GM23338 (cell line): ENCODE results near the gene PPM1E. TPM values are rescaled to one million over a fixed set of nuclear protein-coding genes. Genes with fewer than 3 reads are reported as not detected.

Source experiments
- ATAC-seq: fragments of 200-7000 bp; cut with Tn5 transposase; 3 replicates; pipeline ENCODE4 v1.9.1; 2020
- DNase-seq: peaks from one replicate; pipeline ENCODE4 v3.0.0-alpha.2; 2015; ENCODE audit warnings: low spot score
- H2AFZ ChIP-seq: fragments of 200-600 bp; sonication (generic); 2 replicates; pipeline ENCODE4 v1.8.0; 2016; ENCODE audit warnings: antibody characterized with exemption, mild to moderate bottlenecking, moderate library complexity
- H3F3A ChIP-seq: fragments of 200-600 bp; sonication (generic); replicated peaks from 2 replicates; pipeline ENCODE4 v1.8.0; 2017; ENCODE audit warnings: antibody characterized with exemption, mixed run types, low read depth
- H3K27ac ChIP-seq: fragments of 200-600 bp; sonication (generic); 2 replicates; pipeline ENCODE4 v1.6.1; 2016; ENCODE audit warnings: low read depth
- H3K27me3 ChIP-seq: fragments of 200-600 bp; sonication (generic); 2 replicates; pipeline ENCODE4 v1.8.0; 2016; ENCODE audit warnings: mild to moderate bottlenecking, mixed run types, moderate library complexity; ENCODE audit not compliant: insufficient read depth
- H3K36me3 ChIP-seq: fragments of 200-600 bp; sonication (generic); 2 replicates; pipeline ENCODE4 v1.8.0; 2016; ENCODE audit warnings: mild to moderate bottlenecking; ENCODE audit not compliant: insufficient read depth
- H3K4me1 ChIP-seq: fragments of 200-600 bp; sonication (generic); 2 replicates; pipeline ENCODE4 v1.8.0; 2016; ENCODE audit warnings: mild to moderate bottlenecking, moderate library complexity; ENCODE audit not compliant: insufficient read depth
- H3K4me2 ChIP-seq: fragments of 200-600 bp; sonication (generic); 2 replicates; pipeline ENCODE4 v1.7.1; 2017; ENCODE audit warnings: mixed run types
- H3K4me3 ChIP-seq: fragments of 200-600 bp; sonication (generic); 2 replicates; pipeline ENCODE4 v1.6.1; 2016; ENCODE audit warnings: mixed run types
- H3K79me2 ChIP-seq: fragments of 200-600 bp; sonication (generic); replicated peaks from 2 replicates; pipeline ENCODE4 v1.8.0; 2017; ENCODE audit warnings: mild to moderate bottlenecking; ENCODE audit not compliant: insufficient read depth
- H3K9me2 ChIP-seq: fragments of 200-600 bp; sonication (generic); 2 replicates; pipeline ENCODE4 v1.8.0; 2017; ENCODE audit not compliant: insufficient read depth
- H4K20me1 ChIP-seq: fragments of 200-600 bp; sonication (generic); replicated peaks from 2 replicates; pipeline ENCODE4 v1.8.0; 2017; ENCODE audit warnings: mild to moderate bottlenecking; ENCODE audit not compliant: insufficient read depth
- H3K27ac Mint-ChIP-seq: 2 replicates; pipeline ENCODE4 v1.8.0; 2020; ENCODE audit warnings: inconsistent platforms, mild to moderate bottlenecking, moderate library complexity, mixed read lengths
- H3K27me3 Mint-ChIP-seq: 3 replicates; pipeline ENCODE4 v1.8.0; 2022; ENCODE audit warnings: low read depth, mild to moderate bottlenecking, moderate library complexity, mixed read lengths, inconsistent platforms; ENCODE audit not compliant: insufficient read depth, poor library complexity
- H3K36me3 Mint-ChIP-seq: 3 replicates; pipeline ENCODE4 v1.8.0; 2021; ENCODE audit warnings: low read depth, mild to moderate bottlenecking, inconsistent platforms, moderate library complexity, mixed read lengths
- H3K4me1 Mint-ChIP-seq: 3 replicates; pipeline ENCODE4 v1.8.0; 2020; ENCODE audit warnings: mild to moderate bottlenecking, inconsistent platforms, mixed read lengths
- H3K4me3 Mint-ChIP-seq: 3 replicates; pipeline ENCODE4 v1.8.0; 2021; ENCODE audit warnings: moderate library complexity, mild to moderate bottlenecking, inconsistent platforms, mixed read lengths
- H3K9me3 Mint-ChIP-seq: 3 replicates; pipeline ENCODE4 v1.8.0; 2020; ENCODE audit warnings: moderate library complexity, mild to moderate bottlenecking, inconsistent platforms, mixed read lengths
- CREB1 ChIP-seq: fragments of 250-450 bp; sonication (Bioruptor Pico); IDR thresholded peaks from 2 replicates; pipeline ENCODE4 v1.5.0; 2020; ENCODE audit warnings: low read depth, mild to moderate bottlenecking, moderate library complexity
- EZH2 ChIP-seq: fragments of 200-600 bp; sonication (generic); IDR thresholded peaks from one replicate; pipeline ENCODE4 v1.8.0; 2017; ENCODE audit warnings: antibody characterized with exemption, mild to moderate bottlenecking, low read depth; ENCODE audit not compliant: unreplicated experiment
- EZH2phosphoT487 ChIP-seq: fragments of 200-600 bp; sonication (generic); IDR thresholded peaks from one replicate; pipeline ENCODE4 v1.8.1; 2018; ENCODE audit warnings: antibody characterized with exemption; ENCODE audit not compliant: unreplicated experiment
- JUNB ChIP-seq: IDR thresholded peaks from one replicate; pipeline ENCODE4 v1.6.1; 2016; ENCODE audit warnings: antibody characterized with exemption; ENCODE audit not compliant: unreplicated experiment
- NANOG ChIP-seq: IDR thresholded peaks from 2 replicates; pipeline ENCODE4 v1.6.1; 2016; ENCODE audit warnings: antibody characterized with exemption, borderline replicate concordance
- POLR2AphosphoS5 ChIP-seq: IDR thresholded peaks from 2 replicates; pipeline ENCODE4 v1.6.1; 2016; ENCODE audit warnings: antibody characterized with exemption, low read depth
- STAT1 ChIP-seq: IDR thresholded peaks from one replicate; pipeline ENCODE4 v1.6.1; 2016; ENCODE audit warnings: antibody characterized with exemption; ENCODE audit not compliant: unreplicated experiment
- ZNF114 ChIP-seq: fragments of 250-450 bp; sonication (Bioruptor Pico); IDR thresholded peaks from 2 replicates; pipeline ENCODE4 v1.5.0; 2020; ENCODE audit warnings: mild to moderate bottlenecking, moderate library complexity
- ZNF331 ChIP-seq: fragments of 250-450 bp; sonication (Bioruptor Pico); IDR thresholded peaks from 2 replicates; pipeline ENCODE4 v1.5.0; 2020; ENCODE audit warnings: low read depth, mild to moderate bottlenecking, moderate library complexity
- polyA plus RNA-seq: library from polyadenylated mRNA; unstranded; fragments of >200 nt; fragmentation: Nextera tagmentation; extraction: Ambion mirVana; gene quantifications from 2 replicates; pipeline ENCODE4 v1.2.1, GENCODE V29; 2016
- total RNA-seq: library from RNA; depleted of rRNA; stranded (reverse); fragments of >200 nt; shearing (Covaris generic); gene quantifications from 2 replicates; pipeline ENCODE4 v1.2.3, GENCODE V29; 2014
- TF ChIP-seq, protein P1 (sequence below): IDR thresholded peaks from one replicate; pipeline ENCODE4 v1.6.1; 2018; ENCODE audit warnings: antibody characterized with exemption; ENCODE audit not compliant: unreplicated experiment
- TF ChIP-seq, protein P2 (sequence below): IDR thresholded peaks from 2 replicates; pipeline ENCODE4 v1.6.1; 2016; ENCODE audit warnings: antibody characterized with exemption
- TF ChIP-seq, protein P3 (sequence below), 2 experiments: fragments of 200-600 bp in 1 of 2; sonication (generic) in 1 of 2; conservative IDR thresholded peaks; 2 replicates each; pipeline versions ENCODE4 v1.5.1 to v1.6.1; 2016 to 2017; ENCODE audit warnings: antibody characterized with exemption in 2 of 2, low read depth in 2 of 2, mild to moderate bottlenecking in 2 of 2, moderate library complexity in 1 of 2
- TF ChIP-seq, protein P4 (sequence below): fragments of 250-450 bp; sonication (Bioruptor Pico); IDR thresholded peaks from 2 replicates; pipeline ENCODE4 v1.5.0; 2020; ENCODE audit warnings: mild to moderate bottlenecking, moderate library complexity

PPM1E gene
- total and polyA plus RNA-seq, 2 experiments from 2014 or later: 2.1 to 13.8 TPM

DNA sequence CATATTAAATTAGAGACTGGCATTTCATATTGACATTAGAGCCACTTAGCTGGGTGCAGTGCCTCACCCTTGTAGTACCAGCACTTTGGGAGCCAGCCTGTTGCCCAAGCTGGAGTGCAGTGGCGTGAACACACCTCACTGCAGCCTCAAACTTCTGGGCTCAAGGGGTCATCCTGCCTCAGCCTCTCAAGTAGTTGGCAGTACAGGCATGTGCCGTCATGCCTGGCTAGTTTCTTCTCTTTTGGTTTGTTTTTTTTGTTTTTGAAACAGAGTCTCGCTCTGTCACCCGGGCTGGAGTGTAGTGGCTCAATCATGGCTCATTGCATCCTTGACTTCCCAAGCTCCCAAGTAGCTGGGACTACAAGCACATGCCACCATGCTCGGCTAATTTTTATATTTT lies 8.7 kb downstream of the PPM1E start:
- H3K27ac Mint-ChIP-seq: no peak overlapping the region
- Histone ChIP-seq H3K79me2 (no peaks in the 10 kb centered on the region), H3K4me1 (no peaks in the 10 kb centered on the region), H3K27me3 (no peaks in the 10 kb centered on the region), H3K9me2 (no peaks in the 10 kb centered on the region), H3K36me3 (no peaks in the 10 kb centered on the region), H3K4me2 (no peak overlapping the region), H3F3A (no peaks in the 10 kb centered on the region), H3K27ac (no peak overlapping the region), H3K4me3 (no peak overlapping the region), H2AFZ (no peak overlapping the region), H4K20me1 (0 out of 2 replicates have a peak, but pooled peaks cover 6% of the 10 kb centered on the region)
- no peaks in the 10 kb centered on the region for H3K36me3 Mint-ChIP-seq
- ATAC-seq (no peak), DNase-seq (no peak)
- H3K4me1 Mint-ChIP-seq: no peaks in the 10 kb centered on the region
- TF ChIP-seq, protein P1, sequence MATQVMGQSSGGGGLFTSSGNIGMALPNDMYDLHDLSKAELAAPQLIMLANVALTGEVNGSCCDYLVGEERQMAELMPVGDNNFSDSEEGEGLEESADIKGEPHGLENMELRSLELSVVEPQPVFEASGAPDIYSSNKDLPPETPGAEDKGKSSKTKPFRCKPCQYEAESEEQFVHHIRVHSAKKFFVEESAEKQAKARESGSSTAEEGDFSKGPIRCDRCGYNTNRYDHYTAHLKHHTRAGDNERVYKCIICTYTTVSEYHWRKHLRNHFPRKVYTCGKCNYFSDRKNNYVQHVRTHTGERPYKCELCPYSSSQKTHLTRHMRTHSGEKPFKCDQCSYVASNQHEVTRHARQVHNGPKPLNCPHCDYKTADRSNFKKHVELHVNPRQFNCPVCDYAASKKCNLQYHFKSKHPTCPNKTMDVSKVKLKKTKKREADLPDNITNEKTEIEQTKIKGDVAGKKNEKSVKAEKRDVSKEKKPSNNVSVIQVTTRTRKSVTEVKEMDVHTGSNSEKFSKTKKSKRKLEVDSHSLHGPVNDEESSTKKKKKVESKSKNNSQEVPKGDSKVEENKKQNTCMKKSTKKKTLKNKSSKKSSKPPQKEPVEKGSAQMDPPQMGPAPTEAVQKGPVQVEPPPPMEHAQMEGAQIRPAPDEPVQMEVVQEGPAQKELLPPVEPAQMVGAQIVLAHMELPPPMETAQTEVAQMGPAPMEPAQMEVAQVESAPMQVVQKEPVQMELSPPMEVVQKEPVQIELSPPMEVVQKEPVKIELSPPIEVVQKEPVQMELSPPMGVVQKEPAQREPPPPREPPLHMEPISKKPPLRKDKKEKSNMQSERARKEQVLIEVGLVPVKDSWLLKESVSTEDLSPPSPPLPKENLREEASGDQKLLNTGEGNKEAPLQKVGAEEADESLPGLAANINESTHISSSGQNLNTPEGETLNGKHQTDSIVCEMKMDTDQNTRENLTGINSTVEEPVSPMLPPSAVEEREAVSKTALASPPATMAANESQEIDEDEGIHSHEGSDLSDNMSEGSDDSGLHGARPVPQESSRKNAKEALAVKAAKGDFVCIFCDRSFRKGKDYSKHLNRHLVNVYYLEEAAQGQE: no peak
- TF ChIP-seq ZNF114 (CRISPR knock-in tag) (no peak), JUNB (no peak), POLR2AphosphoS5 (no peak), EZH2phosphoT487 (no peak), NANOG (no peak), CREB1 (CRISPR knock-in tag) (no peak), STAT1 (no peak), ZNF331 (CRISPR knock-in tag) (no peak), EZH2 (no peak)
- TF ChIP-seq, protein P2, sequence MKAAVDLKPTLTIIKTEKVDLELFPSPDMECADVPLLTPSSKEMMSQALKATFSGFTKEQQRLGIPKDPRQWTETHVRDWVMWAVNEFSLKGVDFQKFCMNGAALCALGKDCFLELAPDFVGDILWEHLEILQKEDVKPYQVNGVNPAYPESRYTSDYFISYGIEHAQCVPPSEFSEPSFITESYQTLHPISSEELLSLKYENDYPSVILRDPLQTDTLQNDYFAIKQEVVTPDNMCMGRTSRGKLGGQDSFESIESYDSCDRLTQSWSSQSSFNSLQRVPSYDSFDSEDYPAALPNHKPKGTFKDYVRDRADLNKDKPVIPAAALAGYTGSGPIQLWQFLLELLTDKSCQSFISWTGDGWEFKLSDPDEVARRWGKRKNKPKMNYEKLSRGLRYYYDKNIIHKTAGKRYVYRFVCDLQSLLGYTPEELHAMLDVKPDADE: no peak
- TF ChIP-seq, protein P3, sequence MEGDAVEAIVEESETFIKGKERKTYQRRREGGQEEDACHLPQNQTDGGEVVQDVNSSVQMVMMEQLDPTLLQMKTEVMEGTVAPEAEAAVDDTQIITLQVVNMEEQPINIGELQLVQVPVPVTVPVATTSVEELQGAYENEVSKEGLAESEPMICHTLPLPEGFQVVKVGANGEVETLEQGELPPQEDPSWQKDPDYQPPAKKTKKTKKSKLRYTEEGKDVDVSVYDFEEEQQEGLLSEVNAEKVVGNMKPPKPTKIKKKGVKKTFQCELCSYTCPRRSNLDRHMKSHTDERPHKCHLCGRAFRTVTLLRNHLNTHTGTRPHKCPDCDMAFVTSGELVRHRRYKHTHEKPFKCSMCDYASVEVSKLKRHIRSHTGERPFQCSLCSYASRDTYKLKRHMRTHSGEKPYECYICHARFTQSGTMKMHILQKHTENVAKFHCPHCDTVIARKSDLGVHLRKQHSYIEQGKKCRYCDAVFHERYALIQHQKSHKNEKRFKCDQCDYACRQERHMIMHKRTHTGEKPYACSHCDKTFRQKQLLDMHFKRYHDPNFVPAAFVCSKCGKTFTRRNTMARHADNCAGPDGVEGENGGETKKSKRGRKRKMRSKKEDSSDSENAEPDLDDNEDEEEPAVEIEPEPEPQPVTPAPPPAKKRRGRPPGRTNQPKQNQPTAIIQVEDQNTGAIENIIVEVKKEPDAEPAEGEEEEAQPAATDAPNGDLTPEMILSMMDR (conservative IDR thresholded peaks at IDR 0.05; ENCODE audit: low read depth in 2 of 2): no peak
- TF ChIP-seq, protein P4, sequence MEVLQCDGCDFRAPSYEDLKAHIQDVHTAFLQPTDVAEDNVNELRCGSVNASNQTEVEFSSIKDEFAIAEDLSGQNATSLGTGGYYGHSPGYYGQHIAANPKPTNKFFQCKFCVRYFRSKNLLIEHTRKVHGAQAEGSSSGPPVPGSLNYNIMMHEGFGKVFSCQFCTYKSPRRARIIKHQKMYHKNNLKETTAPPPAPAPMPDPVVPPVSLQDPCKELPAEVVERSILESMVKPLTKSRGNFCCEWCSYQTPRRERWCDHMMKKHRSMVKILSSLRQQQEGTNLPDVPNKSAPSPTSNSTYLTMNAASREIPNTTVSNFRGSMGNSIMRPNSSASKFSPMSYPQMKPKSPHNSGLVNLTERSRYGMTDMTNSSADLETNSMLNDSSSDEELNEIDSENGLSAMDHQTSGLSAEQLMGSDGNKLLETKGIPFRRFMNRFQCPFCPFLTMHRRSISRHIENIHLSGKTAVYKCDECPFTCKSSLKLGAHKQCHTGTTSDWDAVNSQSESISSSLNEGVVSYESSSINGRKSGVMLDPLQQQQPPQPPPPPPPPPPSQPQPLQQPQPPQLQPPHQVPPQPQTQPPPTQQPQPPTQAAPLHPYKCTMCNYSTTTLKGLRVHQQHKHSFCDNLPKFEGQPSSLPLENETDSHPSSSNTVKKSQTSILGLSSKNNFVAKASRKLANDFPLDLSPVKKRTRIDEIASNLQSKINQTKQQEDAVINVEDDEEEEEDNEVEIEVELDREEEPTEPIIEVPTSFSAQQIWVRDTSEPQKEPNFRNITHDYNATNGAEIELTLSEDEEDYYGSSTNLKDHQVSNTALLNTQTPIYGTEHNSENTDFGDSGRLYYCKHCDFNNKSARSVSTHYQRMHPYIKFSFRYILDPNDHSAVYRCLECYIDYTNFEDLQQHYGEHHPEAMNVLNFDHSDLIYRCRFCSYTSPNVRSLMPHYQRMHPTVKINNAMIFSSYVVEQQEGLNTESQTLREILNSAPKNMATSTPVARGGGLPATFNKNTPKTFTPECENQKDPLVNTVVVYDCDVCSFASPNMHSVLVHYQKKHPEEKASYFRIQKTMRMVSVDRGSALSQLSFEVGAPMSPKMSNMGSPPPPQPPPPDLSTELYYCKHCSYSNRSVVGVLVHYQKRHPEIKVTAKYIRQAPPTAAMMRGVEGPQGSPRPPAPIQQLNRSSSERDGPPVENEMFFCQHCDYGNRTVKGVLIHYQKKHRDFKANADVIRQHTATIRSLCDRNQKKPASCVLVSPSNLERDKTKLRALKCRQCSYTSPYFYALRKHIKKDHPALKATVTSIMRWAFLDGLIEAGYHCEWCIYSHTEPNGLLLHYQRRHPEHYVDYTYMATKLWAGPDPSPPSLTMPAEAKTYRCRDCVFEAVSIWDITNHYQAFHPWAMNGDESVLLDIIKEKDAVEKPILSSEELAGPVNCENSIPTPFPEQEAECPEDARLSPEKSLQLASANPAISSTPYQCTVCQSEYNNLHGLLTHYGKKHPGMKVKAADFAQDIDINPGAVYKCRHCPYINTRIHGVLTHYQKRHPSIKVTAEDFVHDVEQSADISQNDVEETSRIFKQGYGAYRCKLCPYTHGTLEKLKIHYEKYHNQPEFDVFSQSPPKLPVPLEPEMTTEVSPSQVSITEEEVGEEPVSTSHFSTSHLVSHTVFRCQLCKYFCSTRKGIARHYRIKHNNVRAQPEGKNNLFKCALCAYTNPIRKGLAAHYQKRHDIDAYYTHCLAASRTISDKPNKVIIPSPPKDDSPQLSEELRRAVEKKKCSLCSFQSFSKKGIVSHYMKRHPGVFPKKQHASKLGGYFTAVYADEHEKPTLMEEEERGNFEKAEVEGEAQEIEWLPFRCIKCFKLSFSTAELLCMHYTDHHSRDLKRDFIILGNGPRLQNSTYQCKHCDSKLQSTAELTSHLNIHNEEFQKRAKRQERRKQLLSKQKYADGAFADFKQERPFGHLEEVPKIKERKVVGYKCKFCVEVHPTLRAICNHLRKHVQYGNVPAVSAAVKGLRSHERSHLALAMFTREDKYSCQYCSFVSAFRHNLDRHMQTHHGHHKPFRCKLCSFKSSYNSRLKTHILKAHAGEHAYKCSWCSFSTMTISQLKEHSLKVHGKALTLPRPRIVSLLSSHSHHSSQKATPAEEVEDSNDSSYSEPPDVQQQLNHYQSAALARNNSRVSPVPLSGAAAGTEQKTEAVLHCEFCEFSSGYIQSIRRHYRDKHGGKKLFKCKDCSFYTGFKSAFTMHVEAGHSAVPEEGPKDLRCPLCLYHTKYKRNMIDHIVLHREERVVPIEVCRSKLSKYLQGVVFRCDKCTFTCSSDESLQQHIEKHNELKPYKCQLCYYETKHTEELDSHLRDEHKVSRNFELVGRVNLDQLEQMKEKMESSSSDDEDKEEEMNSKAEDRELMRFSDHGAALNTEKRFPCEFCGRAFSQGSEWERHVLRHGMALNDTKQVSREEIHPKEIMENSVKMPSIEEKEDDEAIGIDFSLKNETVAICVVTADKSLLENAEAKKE (CRISPR knock-in tag): no peak
- no peaks in the 10 kb centered on the region for H3K9me3 Mint-ChIP-seq
- H3K27me3 Mint-ChIP-seq: peaks cover 3% of the 10 kb centered on the region
- H3K4me3 Mint-ChIP-seq: no peak overlapping the region
